ENCODE measurements around the gene POU2AF3. TPM values are rescaled to one million over a fixed set of nuclear protein-coding genes. Genes with fewer than 3 reads are reported as not detected.
A peak's percentile ranks its signal among the peaks of the same experiment; 100 is the strongest.

POU2AF3 gene
- 10 to 100 TPM in 1 of 2 donors, 1 to 10 TPM in 1; 1.0 to 10.9 TPM for total RNA-seq

GRCh38 chr11:111298413-111299100 lies at the start of gene POU2AF3:
TSS of gene POU2AF3 (plus strand) at chr11:111298546. CDS start at chr11:111298582, 36 bp downstream.
- intact Hi-C loops (cut with DNase I) = loop anchor here (5.0 kb wide), 1 partner anchor 124 kb away; no protein-coding TSS in a partner anchor
- DNase-seq = no peak

GRCh38 chr11:111250936-111251335 lies 47.4 kb upstream of the POU2AF3 start:
- ATAC-seq = no peak
- H3K27me3 ChIP-seq = no peaks in the 10 kb centered on the region
- no peak for DNase-seq
- 48 to 54% methylated on average over 2 of the region's 2 CpGs for WGBS, 2 donors
- TF ChIP-seq CTCF (IDR thresholded peaks at IDR 0.05) (no peak), POLR2A (IDR thresholded peaks at IDR 0.05) (no peak)
- intact Hi-C loops (cut with DNase I) = no loop called here
- no peak overlapping the region for H3K4me3 ChIP-seq
- H3K27ac ChIP-seq = no peak overlapping the region
- H3K9me3 ChIP-seq = no peaks in the 10 kb centered on the region
- no peaks in the 10 kb centered on the region for H3K36me3 ChIP-seq (replicated peaks in 1 of 2; ENCODE audit: insufficient read depth in 1 of 2, low read depth in 2 of 2)
- H3K4me1 ChIP-seq = no peaks in the 10 kb centered on the region

More at GRCh38 chr11:111298413-111299100, at the start of gene POU2AF3:
- WGBS, 2 donors = 6 to 20% methylated on average over 11 to 42 of the region's 57 CpGs
- Histone ChIP-seq H3K9me3 (no peaks in the 10 kb centered on the region), H3K27ac (peak within 1 kb of the TSS; percentile 88 to 93 (median 90)), H3K36me3 (replicated peaks in 1 of 2; ENCODE audit: insufficient read depth in 1 of 2, low read depth in 2 of 2) (no peaks in the 10 kb centered on the region), H3K4me3 (peak within 1 kb of the TSS; percentile 51 to 63), H3K27me3 (no peaks in the 10 kb centered on the region), H3K4me1 (peaks cover 45% of the 10 kb centered on the region)
- no peak for TF ChIP-seq CTCF (IDR thresholded peaks at IDR 0.05)
- TF ChIP-seq POLR2A (IDR thresholded peaks at IDR 0.05) = no peak
- ATAC-seq = peak; percentile 26

GRCh38 chr11:111253131-111253530 lies 45.2 kb upstream of the POU2AF3 start:
- ATAC-seq = no peak
- no peak for TF ChIP-seq POLR2A (IDR thresholded peaks at IDR 0.05)
- no peak for TF ChIP-seq CTCF (IDR thresholded peaks at IDR 0.05)
- no peaks in the 10 kb centered on the region for H3K9me3 ChIP-seq
- no peak overlapping the region for H3K27ac ChIP-seq
- intact Hi-C loops (cut with DNase I) = no loop called here
- no peaks in the 10 kb centered on the region for H3K4me1 ChIP-seq
- DNase-seq = no peak
- H3K27me3 ChIP-seq = no peaks in the 10 kb centered on the region
- 74 to 87% methylated on average over 1 of the region's 1 CpG for WGBS, 2 donors
- H3K4me3 ChIP-seq = no peak overlapping the region
- H3K36me3 ChIP-seq (replicated peaks in 1 of 2; ENCODE audit: insufficient read depth in 1 of 2, low read depth in 2 of 2) = no peaks in the 10 kb centered on the region

GRCh38 chr11:111253630-111254029 lies 44.7 kb upstream of the POU2AF3 start:
- TF ChIP-seq CTCF (IDR thresholded peaks at IDR 0.05) (no peak), POLR2A (IDR thresholded peaks at IDR 0.05) (no peak)
- Histone ChIP-seq H3K4me3 (no peak overlapping the region), H3K4me1 (no peaks in the 10 kb centered on the region), H3K9me3 (no peaks in the 10 kb centered on the region), H3K36me3 (replicated peaks in 1 of 2; ENCODE audit: insufficient read depth in 1 of 2, low read depth in 2 of 2) (no peaks in the 10 kb centered on the region), H3K27me3 (no peaks in the 10 kb centered on the region), H3K27ac (no peak overlapping the region)
- intact Hi-C loops (cut with DNase I) = no loop called here
- no peak for DNase-seq
- 65 to 68% methylated on average over 5 of the region's 5 CpGs for WGBS, 2 donors
- ATAC-seq = no peak

GRCh38 chr11:111258046-111258445 lies 40.3 kb upstream of the POU2AF3 start:
- H3K27ac ChIP-seq = no peak overlapping the region
- DNase-seq (no peak), ATAC-seq (no peak)
- TF ChIP-seq CTCF (IDR thresholded peaks at IDR 0.05) (no peak), POLR2A (IDR thresholded peaks at IDR 0.05) (no peak)
- no peaks in the 10 kb centered on the region for H3K4me1 ChIP-seq
- no peaks in the 10 kb centered on the region for H3K9me3 ChIP-seq
- H3K4me3 ChIP-seq = no peak overlapping the region
- no peaks in the 10 kb centered on the region for H3K36me3 ChIP-seq (replicated peaks in 1 of 2; ENCODE audit: insufficient read depth in 1 of 2, low read depth in 2 of 2)
- WGBS, 2 donors = 78 to 97% methylated on average over 4 of the region's 4 CpGs
- intact Hi-C loops (cut with DNase I) = no loop called here
- H3K27me3 ChIP-seq = no peaks in the 10 kb centered on the region
